Gastrocnemius medialis (tissue), 4 donors: Measurements from ENCODE around the gene ZBP1. TPM values are rescaled to one million over a fixed set of nuclear protein-coding genes. Genes with fewer than 3 reads are reported as not detected.

Source experiments
- ATAC-seq, 2 donors: fragments of 150-250 bp; one replicate each; pipeline ENCODE4 v1.9.1; 2016
- DNase-seq, 2 donors: peaks; one replicate each; pipeline ENCODE4 v3.0.0-alpha.2; 2019
- H3K27ac ChIP-seq, 4 donors: fragments of 200-600 bp; sonication (generic); 1 replicate in 1 of 4; 2 replicates in 3 of 4; pipeline ENCODE4 v1.5.1; 2016 to 2018; ENCODE audit warnings: mild to moderate bottlenecking in 2 of 4, moderate library complexity in 1 of 4
- H3K27me3 ChIP-seq, 3 donors: fragments of 200-600 bp; sonication (generic) in 2 of 3; 1 replicate in 1 of 3; 2 replicates in 2 of 3; pipeline versions ENCODE4 v1.5.1 to v1.6.0; 2016 to 2019; ENCODE audit warnings: mild to moderate bottlenecking in 1 of 3, moderate library complexity in 1 of 3
- H3K36me3 ChIP-seq, 2 donors: fragments of 200-600 bp; sonication (generic) in 1 of 2; one replicate each; pipeline ENCODE4 v1.5.1; 2017 to 2018
- H3K4me1 ChIP-seq, 2 donors: fragments of 200-600 bp; sonication (generic) in 1 of 2; one replicate each; pipeline ENCODE4 v1.5.1; 2016 to 2017; ENCODE audit warnings: mild to moderate bottlenecking in 2 of 2
- H3K4me3 ChIP-seq, 4 donors: fragments of 200-600 bp; sonication (generic) in 3 of 4; 1 replicate in 1 of 4; 2 replicates in 3 of 4; pipeline ENCODE4 v1.5.1; 2016 to 2019; ENCODE audit warnings: mild to moderate bottlenecking in 2 of 4
- H3K9me3 ChIP-seq, 3 donors: fragments of 200-600 bp; sonication (generic) in 2 of 3; 1 replicate in 1 of 3; 2 replicates in 2 of 3; pipeline ENCODE4 v1.5.1; 2016 to 2019
- POLR2A ChIP-seq, 2 donors: fragments of 450-650 bp; IDR thresholded peaks; one replicate each; pipeline ENCODE4 v1.6.1; 2017; ENCODE audit warnings: antibody characterized with exemption in 2 of 2, mild to moderate bottlenecking in 2 of 2, moderate library complexity in 2 of 2
- in situ Hi-C, 4 donors: fragments of 200-750 bp; cut with MboI; loops; one replicate each; pipeline versions ENCODE4 v1.15.0 to v1.8.0; 2017; ENCODE audit warnings: low sequenced_read_pairs in 4 of 4
- intact Hi-C: fragments of 100-400 bp; cut with DNase I; formaldehyde crosslinking; loops from one replicate; pipeline ENCODE4 v1.15.1; 2023; ENCODE audit warnings: low total_unique reads
- total RNA-seq, 4 donors: library from RNA; depleted of rRNA; stranded (reverse); fragments of >200 nt; gene quantifications; one replicate each; pipeline versions ENCODE4 v1.1.0 to v1.2.3, GENCODE V29; 2016
- TF ChIP-seq, protein P1 (sequence below), 5 experiments: fragments of 450-650 bp in 3 of 5; fragments of 200-600 bp in 2 of 5; sonication (generic) in 2 of 5; IDR thresholded peaks in 4 of 5; conservative IDR thresholded peaks in 1 of 5; 1 replicate in 4 of 5; 2 replicates in 1 of 5; pipeline ENCODE4 v1.5.1; 2016 to 2019; ENCODE audit warnings: antibody characterized with exemption in 5 of 5, mild to moderate bottlenecking in 3 of 5, moderate library complexity in 3 of 5

Gene ZBP1, protein sequence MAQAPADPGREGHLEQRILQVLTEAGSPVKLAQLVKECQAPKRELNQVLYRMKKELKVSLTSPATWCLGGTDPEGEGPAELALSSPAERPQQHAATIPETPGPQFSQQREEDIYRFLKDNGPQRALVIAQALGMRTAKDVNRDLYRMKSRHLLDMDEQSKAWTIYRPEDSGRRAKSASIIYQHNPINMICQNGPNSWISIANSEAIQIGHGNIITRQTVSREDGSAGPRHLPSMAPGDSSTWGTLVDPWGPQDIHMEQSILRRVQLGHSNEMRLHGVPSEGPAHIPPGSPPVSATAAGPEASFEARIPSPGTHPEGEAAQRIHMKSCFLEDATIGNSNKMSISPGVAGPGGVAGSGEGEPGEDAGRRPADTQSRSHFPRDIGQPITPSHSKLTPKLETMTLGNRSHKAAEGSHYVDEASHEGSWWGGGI
- total RNA-seq = not detected

DNA sequence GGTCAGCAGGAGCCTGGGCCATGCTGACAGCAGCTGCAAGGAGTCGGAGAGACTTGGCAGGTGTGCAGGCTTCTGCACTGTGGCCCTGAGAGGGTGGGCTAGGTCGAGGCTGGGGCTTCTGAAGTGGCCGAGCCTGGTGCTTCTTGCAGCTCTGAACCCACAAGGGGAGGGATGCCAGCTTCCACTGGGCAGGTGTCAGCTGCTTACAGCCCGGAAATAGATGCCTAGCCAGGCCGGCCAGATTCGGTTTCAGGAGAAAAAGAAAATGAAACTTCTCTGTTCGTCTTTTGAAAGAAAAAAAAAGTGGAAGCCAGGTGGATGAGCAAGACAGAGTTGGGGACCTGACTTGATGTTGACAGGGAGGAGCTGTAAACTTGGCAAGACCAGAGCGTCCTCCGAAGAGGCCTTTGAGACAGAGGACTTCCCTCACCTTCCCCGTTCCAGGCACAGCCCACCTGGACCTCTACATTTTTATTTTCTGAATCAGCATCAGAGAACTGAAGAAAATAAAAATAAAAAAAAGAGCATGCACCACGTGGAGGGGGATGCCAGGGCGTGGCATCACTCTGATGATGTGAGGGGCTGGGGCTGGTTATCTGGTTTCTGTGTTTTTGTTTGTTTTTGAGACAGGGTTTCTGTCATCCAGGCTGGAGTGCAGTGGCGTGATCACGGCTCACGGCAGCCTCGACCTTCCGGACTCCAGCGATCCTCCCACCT is at the start of gene ZBP1:
Gene ZBP1, minus strand, starts transcription at position 153 of the 717 bp plus-strand sequence. Its CDS starts 131 bp downstream, at position 22.
- Histone ChIP-seq H3K27ac (peak within 1 kb of the TSS in 1 of 4 donors; percentile 41), H3K36me3 (no peaks in the 10 kb centered on the region), H3K27me3 (peaks cover 0 to 5% (median 0%) of the 10 kb centered on the region in 3 donors), H3K4me1 (peaks cover 0 to 3% of the 10 kb centered on the region in 2 donors), H3K4me3 (peak within 1 kb of the TSS in 2 of 4 donors; percentile 18 to 25), H3K9me3 (no peaks in the 10 kb centered on the region)
- intact Hi-C loops (no loop called here), in situ Hi-C loops (no loop called here)
- TF ChIP-seq, protein P1, sequence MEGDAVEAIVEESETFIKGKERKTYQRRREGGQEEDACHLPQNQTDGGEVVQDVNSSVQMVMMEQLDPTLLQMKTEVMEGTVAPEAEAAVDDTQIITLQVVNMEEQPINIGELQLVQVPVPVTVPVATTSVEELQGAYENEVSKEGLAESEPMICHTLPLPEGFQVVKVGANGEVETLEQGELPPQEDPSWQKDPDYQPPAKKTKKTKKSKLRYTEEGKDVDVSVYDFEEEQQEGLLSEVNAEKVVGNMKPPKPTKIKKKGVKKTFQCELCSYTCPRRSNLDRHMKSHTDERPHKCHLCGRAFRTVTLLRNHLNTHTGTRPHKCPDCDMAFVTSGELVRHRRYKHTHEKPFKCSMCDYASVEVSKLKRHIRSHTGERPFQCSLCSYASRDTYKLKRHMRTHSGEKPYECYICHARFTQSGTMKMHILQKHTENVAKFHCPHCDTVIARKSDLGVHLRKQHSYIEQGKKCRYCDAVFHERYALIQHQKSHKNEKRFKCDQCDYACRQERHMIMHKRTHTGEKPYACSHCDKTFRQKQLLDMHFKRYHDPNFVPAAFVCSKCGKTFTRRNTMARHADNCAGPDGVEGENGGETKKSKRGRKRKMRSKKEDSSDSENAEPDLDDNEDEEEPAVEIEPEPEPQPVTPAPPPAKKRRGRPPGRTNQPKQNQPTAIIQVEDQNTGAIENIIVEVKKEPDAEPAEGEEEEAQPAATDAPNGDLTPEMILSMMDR (IDR thresholded peaks at IDR 0.05 in 4 of 5, conservative IDR thresholded peaks at IDR 0.05 in 1 of 5) = no peak
- TF ChIP-seq POLR2A (IDR thresholded peaks at IDR 0.05) = no peak
- DNase-seq = no peak
- no peak for ATAC-seq

DNA sequence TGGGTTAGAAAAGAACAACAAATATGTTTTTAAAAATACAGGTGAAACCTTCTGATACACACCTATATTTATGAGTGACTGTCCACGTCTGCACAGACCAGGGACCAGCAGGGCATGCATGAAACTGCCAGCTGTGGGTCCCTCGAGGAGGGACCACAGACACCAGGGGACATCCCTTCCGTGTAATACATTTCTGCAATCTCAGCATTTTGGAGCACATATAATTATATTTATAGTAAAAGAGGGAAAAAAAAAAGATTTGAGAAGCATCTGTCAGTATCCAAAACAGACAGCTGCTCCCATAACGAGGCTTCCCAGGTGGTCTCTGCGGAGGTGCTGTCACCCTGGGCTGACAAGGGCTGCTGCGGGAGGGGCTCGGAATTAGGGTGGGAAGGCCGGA is 49.4 kb upstream of the ZBP1 start:
- no peaks in the 10 kb centered on the region for H3K4me1 ChIP-seq
- intact Hi-C loops (no loop called here), in situ Hi-C loops (no loop called here)

DNA sequence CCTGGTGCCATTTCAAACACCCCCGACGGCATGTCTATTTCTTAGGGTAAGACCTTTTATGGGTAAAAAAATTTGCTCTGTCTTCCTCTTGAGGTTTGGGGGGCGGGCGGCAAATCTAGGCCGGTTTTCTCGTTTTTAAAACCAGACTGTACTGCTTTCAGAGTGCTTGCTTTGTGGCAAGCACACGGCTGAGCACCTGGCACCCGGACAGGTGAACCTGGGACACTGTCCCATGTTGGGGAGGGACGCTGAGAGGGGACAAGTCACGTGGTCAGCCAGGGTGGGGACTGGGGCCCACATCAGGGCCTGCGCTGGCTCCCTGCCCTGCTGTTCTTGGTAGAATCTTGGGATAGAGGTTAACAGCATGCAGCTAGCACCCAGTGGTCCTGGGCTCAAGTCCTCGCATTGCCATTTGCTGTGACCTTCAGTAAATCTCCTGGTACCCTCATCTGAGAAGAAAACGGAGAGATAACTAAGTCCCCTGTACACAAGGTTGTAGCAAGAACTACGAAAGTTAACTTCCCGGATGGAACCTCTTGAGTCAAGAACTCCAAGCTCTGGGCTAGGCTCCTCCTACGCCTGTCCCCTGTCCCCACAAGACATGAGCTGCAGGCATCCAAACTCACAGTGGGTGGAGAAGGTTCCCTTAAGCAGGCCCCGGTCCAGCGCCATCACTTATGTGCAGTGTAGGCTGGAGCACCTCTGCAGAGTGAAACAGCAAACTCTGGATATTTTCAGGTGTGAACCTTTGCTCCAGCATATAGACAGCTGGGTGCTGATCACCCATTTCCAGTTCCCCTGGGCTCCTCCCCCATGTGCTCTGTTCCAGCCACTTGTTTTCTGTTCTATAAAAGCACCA is 47.9 kb upstream of the ZBP1 start:
- no peak for ATAC-seq
- intact Hi-C loops = no loop called here

More for the DNA sequence above, 49.4 kb upstream of the ZBP1 start:
- Histone ChIP-seq H3K36me3 (no peaks in the 10 kb centered on the region), H3K27me3 (no peaks in the 10 kb centered on the region), H3K9me3 (no peaks in the 10 kb centered on the region), H3K27ac (no peak overlapping the region), H3K4me3 (no peak overlapping the region)
- no peak for DNase-seq
- no peak for ATAC-seq
- TF ChIP-seq, protein P1 (IDR thresholded peaks at IDR 0.05 in 4 of 5, conservative IDR thresholded peaks at IDR 0.05 in 1 of 5) = no peak
- TF ChIP-seq POLR2A (IDR thresholded peaks at IDR 0.05) = no peak

DNA sequence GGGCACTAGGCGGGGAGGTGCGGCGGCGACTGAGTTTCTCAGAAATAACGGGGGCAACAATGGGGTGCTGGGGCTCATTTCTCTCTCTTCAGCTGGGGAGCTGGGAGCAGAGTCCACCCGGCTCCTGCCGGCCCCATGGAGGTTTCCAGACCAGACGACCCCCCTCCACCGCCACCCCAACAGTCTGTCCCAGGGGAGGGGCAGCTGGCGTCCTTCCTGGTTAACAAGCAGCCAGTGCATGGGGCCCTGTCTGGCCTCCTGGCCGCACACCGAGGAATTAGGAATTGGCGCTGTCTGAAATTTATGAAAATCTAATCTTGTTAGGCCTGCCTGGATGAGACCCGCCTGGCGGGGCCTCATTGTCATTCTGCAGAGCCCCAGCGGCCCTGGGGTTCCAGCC is 47.2 kb upstream of the ZBP1 start:
- no peaks in the 10 kb centered on the region for H3K9me3 ChIP-seq
- ATAC-seq (no peak), DNase-seq (no peak)
- H3K27me3 ChIP-seq = no peaks in the 10 kb centered on the region
- no peak overlapping the region for H3K4me3 ChIP-seq
- TF ChIP-seq, protein P1 (IDR thresholded peaks at IDR 0.05 in 4 of 5, conservative IDR thresholded peaks at IDR 0.05 in 1 of 5) = no peak
- no peak for TF ChIP-seq POLR2A (IDR thresholded peaks at IDR 0.05)
- no peak overlapping the region for H3K27ac ChIP-seq
- in situ Hi-C loops = no loop called here
- H3K36me3 ChIP-seq = no peaks in the 10 kb centered on the region
- no peaks in the 10 kb centered on the region for H3K4me1 ChIP-seq
- intact Hi-C loops = no loop called here

More for the DNA sequence above, 47.9 kb upstream of the ZBP1 start:
- in situ Hi-C loops = no loop called here
- no peak overlapping the region for H3K4me3 ChIP-seq
- DNase-seq = no peak
- H3K36me3 ChIP-seq = no peaks in the 10 kb centered on the region
- no peaks in the 10 kb centered on the region for H3K9me3 ChIP-seq
- no peak overlapping the region for H3K27ac ChIP-seq
- TF ChIP-seq POLR2A (IDR thresholded peaks at IDR 0.05) = no peak
- TF ChIP-seq, protein P1 (IDR thresholded peaks at IDR 0.05 in 4 of 5, conservative IDR thresholded peaks at IDR 0.05 in 1 of 5) = no peak
- H3K27me3 ChIP-seq = no peaks in the 10 kb centered on the region
- H3K4me1 ChIP-seq = no peaks in the 10 kb centered on the region
